ENCODE data around the gene GART. TPM values are rescaled to one million over a fixed set of nuclear protein-coding genes. Genes with fewer than 3 reads are reported as not detected.

Gene GART
- total RNA-seq, 1 experiment from 2014 or later, result 241 TPM

DNA sequence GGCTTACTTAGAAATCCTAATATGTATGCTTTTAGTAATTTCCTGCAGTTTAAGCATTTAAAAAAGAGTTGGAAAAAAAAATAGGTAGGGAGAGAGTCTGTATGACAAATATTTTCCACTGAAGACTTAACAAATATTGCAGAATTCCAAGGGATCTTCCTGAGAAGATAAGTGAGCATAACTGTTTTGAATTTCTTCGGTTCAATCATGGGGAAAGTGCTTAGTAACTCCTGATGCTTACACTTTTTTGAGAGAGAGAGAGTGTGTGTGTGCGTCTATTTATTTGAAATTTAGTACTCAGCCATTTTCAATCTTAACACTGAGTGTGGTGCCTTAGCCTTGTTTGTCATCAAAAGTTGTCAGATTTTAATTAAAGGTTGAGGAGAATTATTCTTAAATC is 19.5 kb upstream of the GART start:
- peaks cover 99% of the 10 kb centered on the region for H3K79me2 ChIP-seq (ENCODE audit: insufficient read depth, low read length)
- H3K36me3 ChIP-seq (ENCODE audit: control insufficient read depth in 1 of 2, insufficient read depth in 2 of 2, low read length in 2 of 2), result peaks cover 62 to 74% of the 10 kb centered on the region in 2 experiments
- no peaks in the 10 kb centered on the region for H3K9me3 ChIP-seq (ENCODE audit: control insufficient read depth in 1 of 2, insufficient read depth in 1 of 2, low read depth in 1 of 2, low read length in 2 of 2)
- POLR2A ChIA-PET, result no interaction called here
- no peaks in the 10 kb centered on the region for H3K27me3 ChIP-seq (ENCODE audit: insufficient read depth, low read length)
- CTCF ChIA-PET, result no interaction called here
- no peak overlapping the region for H2AFZ ChIP-seq (ENCODE audit: low read depth, low read length, poor library complexity, severe bottlenecking)
- no peaks in the 10 kb centered on the region for H3K9me2 ChIP-seq (ENCODE audit: insufficient read depth)
- ATAC-seq, result no peak
- peaks cover 47% of the 10 kb centered on the region for H4K20me1 ChIP-seq (ENCODE audit: insufficient read depth)
- no peak overlapping the region for H3K9ac ChIP-seq (ENCODE audit: low read length)
- no peak for TF ChIP-seq TCF7L2 (IDR thresholded peaks at IDR 0.05; ENCODE audit: borderline replicate concordance, extremely low read depth, insufficient read depth, insufficient read length)
- TF ChIP-seq SIN3A (IDR thresholded peaks at IDR 0.05; ENCODE audit: low read depth), result no peak
- TF ChIP-seq, protein P1, sequence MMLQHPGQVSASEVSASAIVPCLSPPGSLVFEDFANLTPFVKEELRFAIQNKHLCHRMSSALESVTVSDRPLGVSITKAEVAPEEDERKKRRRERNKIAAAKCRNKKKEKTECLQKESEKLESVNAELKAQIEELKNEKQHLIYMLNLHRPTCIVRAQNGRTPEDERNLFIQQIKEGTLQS (IDR thresholded peaks at IDR 0.05), result no peak
- no peak for TF ChIP-seq EZH2phosphoT487 (IDR thresholded peaks at IDR 0.05; ENCODE audit: borderline replicate concordance)
- TF ChIP-seq ZNF274 (IDR thresholded peaks at IDR 0.05; ENCODE audit: low read depth, low read length), result no peak
- TF ChIP-seq POLR2A (IDR thresholded peaks at IDR 0.05; ENCODE audit: borderline replicate concordance, extremely low read depth, insufficient read depth, insufficient read length), result no peak
- no peak for TF ChIP-seq EGR1 (IDR thresholded peaks at IDR 0.05; ENCODE audit: low read depth)
- TF ChIP-seq, protein P2, sequence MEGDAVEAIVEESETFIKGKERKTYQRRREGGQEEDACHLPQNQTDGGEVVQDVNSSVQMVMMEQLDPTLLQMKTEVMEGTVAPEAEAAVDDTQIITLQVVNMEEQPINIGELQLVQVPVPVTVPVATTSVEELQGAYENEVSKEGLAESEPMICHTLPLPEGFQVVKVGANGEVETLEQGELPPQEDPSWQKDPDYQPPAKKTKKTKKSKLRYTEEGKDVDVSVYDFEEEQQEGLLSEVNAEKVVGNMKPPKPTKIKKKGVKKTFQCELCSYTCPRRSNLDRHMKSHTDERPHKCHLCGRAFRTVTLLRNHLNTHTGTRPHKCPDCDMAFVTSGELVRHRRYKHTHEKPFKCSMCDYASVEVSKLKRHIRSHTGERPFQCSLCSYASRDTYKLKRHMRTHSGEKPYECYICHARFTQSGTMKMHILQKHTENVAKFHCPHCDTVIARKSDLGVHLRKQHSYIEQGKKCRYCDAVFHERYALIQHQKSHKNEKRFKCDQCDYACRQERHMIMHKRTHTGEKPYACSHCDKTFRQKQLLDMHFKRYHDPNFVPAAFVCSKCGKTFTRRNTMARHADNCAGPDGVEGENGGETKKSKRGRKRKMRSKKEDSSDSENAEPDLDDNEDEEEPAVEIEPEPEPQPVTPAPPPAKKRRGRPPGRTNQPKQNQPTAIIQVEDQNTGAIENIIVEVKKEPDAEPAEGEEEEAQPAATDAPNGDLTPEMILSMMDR (IDR thresholded peaks at IDR 0.05 in 2 of 3, conservative IDR thresholded peaks at IDR 0.05 in 1 of 3; ENCODE audit: borderline replicate concordance in 1 of 3, insufficient read depth in 1 of 3, low read depth in 2 of 3, low read length in 2 of 3), result no peak
- TF ChIP-seq RAD21 (IDR thresholded peaks at IDR 0.05; ENCODE audit: low read depth), result no peak
- no peak for TF ChIP-seq ELF1 (IDR thresholded peaks at IDR 0.05; ENCODE audit: borderline replicate concordance, low read depth)
- no peak for TF ChIP-seq CBX3 (IDR thresholded peaks at IDR 0.05; ENCODE audit: low read depth)
- TF ChIP-seq, protein P3, sequence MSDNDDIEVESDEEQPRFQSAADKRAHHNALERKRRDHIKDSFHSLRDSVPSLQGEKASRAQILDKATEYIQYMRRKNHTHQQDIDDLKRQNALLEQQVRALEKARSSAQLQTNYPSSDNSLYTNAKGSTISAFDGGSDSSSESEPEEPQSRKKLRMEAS (IDR thresholded peaks at IDR 0.05), result no peak
- no peak for TF ChIP-seq POLR2AphosphoS5 (IDR thresholded peaks at IDR 0.05; ENCODE audit: low read depth, low read length)
- no peak for DNase-seq (ENCODE audit: low read depth, low spot score)
- no peaks in the 10 kb centered on the region for H3K4me1 ChIP-seq (ENCODE audit: control insufficient read depth in 1 of 2, insufficient read depth in 2 of 2, low read length in 2 of 2)
- no TSS peak for BruUV-seq (replicated peaks)
- no peak overlapping the region for H3K27ac ChIP-seq (ENCODE audit: low read depth, low read length)
- RAD21 ChIA-PET (ENCODE audit: low non-redundant PET in 1 of 2, low total read pairs in 2 of 2, uncharacterized antibody in 2 of 2, unreplicated experiment in 2 of 2), result no interaction called here
- no peak overlapping the region for H3K4me3 ChIP-seq (replicated peaks in 1 of 2; ENCODE audit: low read depth in 1 of 2, low read length in 2 of 2)
- intact Hi-C loops (cut with micrococcal nuclease), result no loop called here
- no peak overlapping the region for H3K4me2 ChIP-seq (ENCODE audit: low read length)

Data from HCT116 (cell line).